GM23248 (cell line): ENCODE measurements around the gene ABITRAM.

Source experiments
- EZH2 ChIP-seq: fragments of 200-600 bp; sonication (generic); IDR thresholded peaks from 2 replicates; pipeline ENCODE4 v1.6.1; 2018; ENCODE audit warnings: antibody characterized with exemption, mild to moderate bottlenecking; ENCODE audit not compliant: insufficient read depth, poor library complexity, severe bottlenecking
- EZH2phosphoT487 ChIP-seq: fragments of 200-600 bp; sonication (generic); IDR thresholded peaks from 2 replicates; pipeline ENCODE4 v1.6.1; 2018; ENCODE audit warnings: antibody characterized with exemption, moderate library complexity, mild to moderate bottlenecking, low read depth; ENCODE audit not compliant: insufficient read depth

DNA sequence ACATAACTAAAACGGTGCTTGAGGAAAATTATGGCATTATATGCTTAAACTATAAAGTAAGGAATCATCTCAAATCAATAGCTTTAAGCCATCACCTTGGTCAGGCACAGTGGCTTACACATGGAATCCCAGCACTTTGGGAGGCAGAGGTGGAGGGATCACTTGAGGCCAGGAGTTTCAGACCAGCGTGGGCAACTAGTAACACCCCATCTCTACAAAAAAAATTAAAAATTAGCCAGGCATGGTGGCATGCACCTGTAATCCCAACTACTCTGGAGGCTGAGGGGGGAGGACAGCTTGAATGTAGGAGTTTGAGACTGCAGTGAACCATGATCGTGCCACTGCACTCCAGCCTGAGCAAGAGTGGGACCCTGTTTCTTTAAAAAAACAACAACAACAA lies 49.5 kb upstream of the ABITRAM start:
- TF ChIP-seq EZH2phosphoT487 (no peak), EZH2 (no peak)
